Astrocyte (in vitro differentiated cells and primary cell): Measurements from ENCODE around the gene IFIT1B. TPM values are rescaled to one million over a fixed set of nuclear protein-coding genes. Genes with fewer than 3 reads are reported as not detected.

Source experiments
- DNase-seq: peaks from one replicate; pipeline ENCODE4 v3.0.0-alpha.2; 2010; ENCODE audit warnings: low read depth
- FAIRE-seq: peaks from 2 replicates; lab custom pipeline; 2011; peaks lifted over from hg19 to GRCh38; lab: Jason Lieb, UNC
- H2AFZ ChIP-seq: 2 replicates; pipeline ENCODE4 v1.6.0; 2012; ENCODE audit warnings: low read depth, low read length, inconsistent platforms
- H3K27ac ChIP-seq: 2 replicates; pipeline ENCODE4 v1.5.1; 2011; ENCODE audit warnings: low read depth, low read length, inconsistent platforms
- H3K27me3 ChIP-seq: 2 replicates; pipeline ENCODE4 v1.6.0; 2011; ENCODE audit warnings: low read length, inconsistent platforms; ENCODE audit not compliant: insufficient read depth
- H3K36me3 ChIP-seq: 2 replicates; pipeline ENCODE4 v1.5.1; 2011; ENCODE audit warnings: low read length, inconsistent platforms; ENCODE audit not compliant: insufficient read depth
- H3K4me1 ChIP-seq: 2 replicates; pipeline ENCODE4 v1.5.1; 2011; ENCODE audit warnings: low read length, inconsistent platforms; ENCODE audit not compliant: insufficient read depth
- H3K4me2 ChIP-seq: 2 replicates; pipeline ENCODE4 v1.6.0; 2012; ENCODE audit warnings: low read length, inconsistent platforms
- H3K4me3 ChIP-seq: 2 replicates; pipeline ENCODE4 v1.5.1; 2011; ENCODE audit warnings: low read depth, mild to moderate bottlenecking, low read length, inconsistent platforms; ENCODE audit not compliant: insufficient read depth
- H3K79me2 ChIP-seq: 2 replicates; pipeline ENCODE4 v1.6.0; 2012; ENCODE audit warnings: mild to moderate bottlenecking, low read length, inconsistent platforms; ENCODE audit not compliant: insufficient read depth
- H3K9ac ChIP-seq: 2 replicates; pipeline ENCODE4 v1.6.0; 2012; ENCODE audit warnings: mild to moderate bottlenecking, low read length, inconsistent platforms
- H3K9me3 ChIP-seq: 2 replicates; pipeline ENCODE4 v1.5.1; 2012; ENCODE audit warnings: low read depth, mild to moderate bottlenecking, low read length, inconsistent platforms; ENCODE audit not compliant: insufficient read depth
- H4K20me1 ChIP-seq: 2 replicates; pipeline ENCODE4 v1.6.0; 2012; ENCODE audit warnings: low read length, inconsistent platforms; ENCODE audit not compliant: insufficient read depth
- H3K27ac Mint-ChIP-seq: one replicate; pipeline ENCODE4 v1.8.0; 2021; ENCODE audit warnings: mild to moderate bottlenecking, mixed read lengths; ENCODE audit not compliant: unreplicated experiment
- H3K27me3 Mint-ChIP-seq: one replicate; pipeline ENCODE4 v1.8.0; 2021; ENCODE audit warnings: low read depth, mixed read lengths; ENCODE audit not compliant: unreplicated experiment
- H3K36me3 Mint-ChIP-seq: one replicate; pipeline ENCODE4 v1.8.0; 2021; ENCODE audit warnings: low read depth, mixed read lengths; ENCODE audit not compliant: unreplicated experiment
- H3K4me1 Mint-ChIP-seq: one replicate; pipeline ENCODE4 v1.8.0; 2021; ENCODE audit warnings: low read depth, mixed read lengths; ENCODE audit not compliant: unreplicated experiment
- H3K4me3 Mint-ChIP-seq: one replicate; pipeline ENCODE4 v1.8.0; 2021; ENCODE audit warnings: mild to moderate bottlenecking, moderate library complexity, mixed read lengths; ENCODE audit not compliant: unreplicated experiment
- H3K9me3 Mint-ChIP-seq: one replicate; pipeline ENCODE4 v1.8.0; 2021; ENCODE audit warnings: mild to moderate bottlenecking, mixed read lengths; ENCODE audit not compliant: unreplicated experiment
- EZH2 ChIP-seq: IDR thresholded peaks from 2 replicates; pipeline ENCODE4 v1.6.1; 2012; ENCODE audit warnings: mild to moderate bottlenecking, low read length, inconsistent platforms; ENCODE audit not compliant: insufficient read depth
- total RNA-seq: library from RNA; stranded (reverse); gene quantifications from 2 replicates; pipeline ENCODE4 v1.2.1, GENCODE V29; 2021
- TF ChIP-seq, protein P1 (sequence below): IDR thresholded peaks from 2 replicates; pipeline ENCODE4 v1.5.1; 2011; ENCODE audit warnings: low read depth, mild to moderate bottlenecking, inconsistent platforms, low read length, moderate library complexity; ENCODE audit not compliant: insufficient read depth

IFIT1B gene
- total RNA-seq, 1 donor from 2014 or later, result not detected

DNA sequence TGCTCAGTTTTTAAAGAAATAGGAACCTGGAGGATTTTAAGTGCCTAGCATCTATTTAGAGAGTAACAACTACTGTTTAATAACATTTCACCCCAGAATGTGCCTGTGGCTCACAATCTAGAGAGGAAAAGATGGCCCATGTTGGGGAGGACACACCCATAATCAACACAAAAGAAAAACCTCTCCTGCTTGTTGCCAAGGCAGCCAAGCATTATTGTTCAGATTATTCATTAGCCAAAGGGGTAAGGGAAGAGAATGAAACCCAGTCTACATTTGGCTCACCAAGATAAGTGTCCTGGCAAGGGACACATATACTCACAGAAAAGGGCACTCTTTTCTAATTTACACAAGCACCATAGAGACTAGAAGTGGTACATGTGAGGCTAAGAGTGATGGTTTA, 17.7 kb upstream of the IFIT1B start:
- Mint-ChIP-seq H3K27ac (no peak overlapping the region), H3K4me3 (no peak overlapping the region)
- FAIRE-seq, result no peak

GRCh38 chr10:89362929-89363328, 14.9 kb upstream of the IFIT1B start:
- Histone ChIP-seq H3K36me3 (no peaks in the 10 kb centered on the region), H3K9ac (no peak overlapping the region), H3K4me2 (no peak overlapping the region), H2AFZ (no peak overlapping the region), H3K4me1 (no peaks in the 10 kb centered on the region), H3K9me3 (no peaks in the 10 kb centered on the region), H4K20me1 (no peaks in the 10 kb centered on the region), H3K79me2 (no peaks in the 10 kb centered on the region), H3K4me3 (no peak overlapping the region), H3K27ac (no peak overlapping the region), H3K27me3 (no peaks in the 10 kb centered on the region)
- TF ChIP-seq EZH2, result no peak
- TF ChIP-seq, protein P1, sequence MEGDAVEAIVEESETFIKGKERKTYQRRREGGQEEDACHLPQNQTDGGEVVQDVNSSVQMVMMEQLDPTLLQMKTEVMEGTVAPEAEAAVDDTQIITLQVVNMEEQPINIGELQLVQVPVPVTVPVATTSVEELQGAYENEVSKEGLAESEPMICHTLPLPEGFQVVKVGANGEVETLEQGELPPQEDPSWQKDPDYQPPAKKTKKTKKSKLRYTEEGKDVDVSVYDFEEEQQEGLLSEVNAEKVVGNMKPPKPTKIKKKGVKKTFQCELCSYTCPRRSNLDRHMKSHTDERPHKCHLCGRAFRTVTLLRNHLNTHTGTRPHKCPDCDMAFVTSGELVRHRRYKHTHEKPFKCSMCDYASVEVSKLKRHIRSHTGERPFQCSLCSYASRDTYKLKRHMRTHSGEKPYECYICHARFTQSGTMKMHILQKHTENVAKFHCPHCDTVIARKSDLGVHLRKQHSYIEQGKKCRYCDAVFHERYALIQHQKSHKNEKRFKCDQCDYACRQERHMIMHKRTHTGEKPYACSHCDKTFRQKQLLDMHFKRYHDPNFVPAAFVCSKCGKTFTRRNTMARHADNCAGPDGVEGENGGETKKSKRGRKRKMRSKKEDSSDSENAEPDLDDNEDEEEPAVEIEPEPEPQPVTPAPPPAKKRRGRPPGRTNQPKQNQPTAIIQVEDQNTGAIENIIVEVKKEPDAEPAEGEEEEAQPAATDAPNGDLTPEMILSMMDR, result no peak
- Mint-ChIP-seq H3K4me1 (no peaks in the 10 kb centered on the region), H3K4me3 (no peak overlapping the region), H3K36me3 (no peaks in the 10 kb centered on the region), H3K9me3 (peaks cover 5% of the 10 kb centered on the region), H3K27me3 (peaks cover 2% of the 10 kb centered on the region), H3K27ac (no peak overlapping the region)
- DNase-seq (no peak), FAIRE-seq (no peak)

More for the DNA sequence above, 17.7 kb upstream of the IFIT1B start:
- Histone ChIP-seq H3K36me3 (no peaks in the 10 kb centered on the region), H3K4me3 (no peak overlapping the region), H3K9ac (no peak overlapping the region), H3K27me3 (no peaks in the 10 kb centered on the region), H3K79me2 (no peaks in the 10 kb centered on the region), H3K27ac (no peak overlapping the region), H4K20me1 (no peaks in the 10 kb centered on the region), H3K9me3 (no peaks in the 10 kb centered on the region), H3K4me2 (no peak overlapping the region), H2AFZ (no peak overlapping the region), H3K4me1 (no peaks in the 10 kb centered on the region)
- DNase-seq, result no peak
- H3K9me3 Mint-ChIP-seq, result no peaks in the 10 kb centered on the region
- TF ChIP-seq EZH2, result no peak
- TF ChIP-seq, protein P1, result no peak
- peaks cover 3% of the 10 kb centered on the region for H3K4me1 Mint-ChIP-seq
- peaks cover 2% of the 10 kb centered on the region for H3K27me3 Mint-ChIP-seq
- H3K36me3 Mint-ChIP-seq, result no peaks in the 10 kb centered on the region

GRCh38 chr10:89363729-89364442, 14.0 kb upstream of the IFIT1B start:
- Histone ChIP-seq H3K4me1 (peaks cover 3% of the 10 kb centered on the region), H4K20me1 (no peaks in the 10 kb centered on the region), H3K4me3 (no peak overlapping the region), H3K4me2 (no peak overlapping the region), H3K79me2 (no peaks in the 10 kb centered on the region), H3K27me3 (no peaks in the 10 kb centered on the region), H3K9ac (no peak overlapping the region), H2AFZ (no peak overlapping the region), H3K9me3 (no peaks in the 10 kb centered on the region), H3K27ac (no peak overlapping the region), H3K36me3 (no peaks in the 10 kb centered on the region)
- H3K4me1 Mint-ChIP-seq, result peaks cover 5% of the 10 kb centered on the region
- DNase-seq, result no peak
- no peaks in the 10 kb centered on the region for H3K36me3 Mint-ChIP-seq
- no peak overlapping the region for H3K27ac Mint-ChIP-seq
- peaks cover 2% of the 10 kb centered on the region for H3K27me3 Mint-ChIP-seq
- peaks cover 5% of the 10 kb centered on the region for H3K9me3 Mint-ChIP-seq
- no peak for FAIRE-seq
- no peak overlapping the region for H3K4me3 Mint-ChIP-seq
- TF ChIP-seq, protein P1, result no peak
- TF ChIP-seq EZH2, result no peak
